PC-3 (cell line): Measurements from ENCODE around the gene DAB1.

Experiments
- CTCF ChIP-seq: fragments of 300-600 bp; sonication (generic); conservative IDR thresholded peaks from 2 replicates; pipeline ENCODE4 v1.5.1; 2017; ENCODE audit warnings: antibody characterized with exemption, low read depth, mild to moderate bottlenecking, low read length
- EZH2phosphoT487 ChIP-seq: fragments of 300-600 bp; sonication (generic); IDR thresholded peaks from 2 replicates; pipeline ENCODE4 v1.6.1; 2018; ENCODE audit warnings: mild to moderate bottlenecking, antibody characterized with exemption, low read length, borderline replicate concordance

- TF ChIP-seq CTCF: no peak
- TF ChIP-seq EZH2phosphoT487: no peak
Observed at GRCh38 chr1:56953386-56953785, 470.5 kb downstream of the DAB1 start.
